Lung (tissue), 12 donors: Measurements from ENCODE around the gene TMEM240. TPM values are rescaled to one million over a fixed set of nuclear protein-coding genes. Genes with fewer than 3 reads are reported as not detected.
A peak's percentile ranks its signal among the peaks of the same experiment; 100 is the strongest.
"Not testable (repeated sequence)": the region's sequence is repeated elsewhere in the genome, so short reads cannot be mapped to it uniquely, and the experiment has no call there.

Source experiments
- ATAC-seq: fragments of 200-7000 bp; cut with Tn5 transposase; one replicate; pipeline ENCODE4 v1.9.1; 2020; ENCODE audit warnings: moderate number of reproducible peaks; ENCODE audit not compliant: insufficient read depth, low FRiP score
- DNase-seq, 3 donors: peaks; one replicate each; pipeline ENCODE4 v3.0.0-alpha.2; 2013 to 2017
- H3K27ac ChIP-seq, 2 donors: one replicate each; pipeline ENCODE4 v1.5.1; 2013; ENCODE audit warnings: mild to moderate bottlenecking in 2 of 2, moderate library complexity in 2 of 2, control low read depth in 1 of 2, inconsistent platforms in 1 of 2, low read depth in 1 of 2, low read length in 1 of 2
- H3K27me3 ChIP-seq, 3 donors: one replicate each; pipeline ENCODE4 v1.5.1; 2013; ENCODE audit warnings: low read length in 2 of 3; ENCODE audit not compliant: control insufficient read depth in 3 of 3, insufficient read depth in 3 of 3
- H3K36me3 ChIP-seq, 4 donors: one replicate each; pipeline ENCODE4 v1.5.1; 2013; ENCODE audit warnings: low read length in 4 of 4, mild to moderate bottlenecking in 1 of 4, moderate library complexity in 1 of 4; ENCODE audit not compliant: control insufficient read depth in 4 of 4, insufficient read depth in 4 of 4
- H3K4me1 ChIP-seq, 5 donors: one replicate each; pipeline ENCODE4 v1.5.1; 2013; ENCODE audit warnings: low read length in 5 of 5, mild to moderate bottlenecking in 2 of 5, moderate library complexity in 1 of 5; ENCODE audit not compliant: control insufficient read depth in 5 of 5, insufficient read depth in 5 of 5
- H3K4me3 ChIP-seq: one replicate; pipeline ENCODE4 v1.5.1; 2013; ENCODE audit warnings: mild to moderate bottlenecking, control low read depth, moderate library complexity
- H3K9ac ChIP-seq, 2 donors: one replicate each; pipeline ENCODE4 v1.5.1; 2013; ENCODE audit warnings: low read length in 2 of 2, control low read depth in 1 of 2; ENCODE audit not compliant: insufficient read depth in 1 of 2
- H3K9me3 ChIP-seq, 4 donors: one replicate each; pipeline ENCODE4 v1.5.1; 2013; ENCODE audit warnings: low read length in 3 of 4, mild to moderate bottlenecking in 1 of 4, moderate library complexity in 1 of 4; ENCODE audit not compliant: control insufficient read depth in 4 of 4, insufficient read depth in 3 of 4
- WGBS, 2 donors: extraction: QIAGEN DNeasy Blood & Tissue Kit; methylation state at CpG; one replicate each; pipeline ENCODE4 v1.1.7; 2013; 5-methylcytosine and 5-hydroxymethylcytosine counted together
- polyA plus RNA-seq, 2 donors: library from polyadenylated mRNA; stranded (reverse); fragments of 200-250 nt; gene quantifications; one replicate each; pipeline ENCODE4 v1.2.1, GENCODE V29; 2013
- total RNA-seq, 2 donors: library from RNA; depleted of rRNA in 1 of 2; stranded (reverse); fragments of >200 nt in 1 of 2; gene quantifications; one replicate each; pipeline ENCODE4 v1.2.1, GENCODE V29; 2014 to 2021
- TF ChIP-seq, protein P1 (sequence below): IDR thresholded peaks from 2 replicates; pipeline ENCODE4 v1.5.1; 2012; ENCODE audit warnings: mild to moderate bottlenecking; ENCODE audit errors: control extremely low read depth, extremely low read depth
- donor health status: control.
- donor health status: control.
- donor health status: Bipolar disorder and iron deficiency.
- donor health status: healthy.
- donor health status: DM: yes; HTN: yes; CAD: no.

The TMEM240 gene
- total and polyA plus RNA-seq, 4 donors: 2.3 to 4.2 (median 3.1) TPM

- Histone ChIP-seq H3K27ac (no peak overlapping the region), H3K36me3 (no peaks in the 10 kb centered on the region), H3K4me1 (peaks cover 2 to 6% (median 3%) of the 10 kb centered on the region in 5 donors), H3K9ac (no peak overlapping the region), H3K4me3 (no peak overlapping the region), H3K27me3 (no peaks in the 10 kb centered on the region), H3K9me3 (no peaks in the 10 kb centered on the region)
- TF ChIP-seq, protein P1, sequence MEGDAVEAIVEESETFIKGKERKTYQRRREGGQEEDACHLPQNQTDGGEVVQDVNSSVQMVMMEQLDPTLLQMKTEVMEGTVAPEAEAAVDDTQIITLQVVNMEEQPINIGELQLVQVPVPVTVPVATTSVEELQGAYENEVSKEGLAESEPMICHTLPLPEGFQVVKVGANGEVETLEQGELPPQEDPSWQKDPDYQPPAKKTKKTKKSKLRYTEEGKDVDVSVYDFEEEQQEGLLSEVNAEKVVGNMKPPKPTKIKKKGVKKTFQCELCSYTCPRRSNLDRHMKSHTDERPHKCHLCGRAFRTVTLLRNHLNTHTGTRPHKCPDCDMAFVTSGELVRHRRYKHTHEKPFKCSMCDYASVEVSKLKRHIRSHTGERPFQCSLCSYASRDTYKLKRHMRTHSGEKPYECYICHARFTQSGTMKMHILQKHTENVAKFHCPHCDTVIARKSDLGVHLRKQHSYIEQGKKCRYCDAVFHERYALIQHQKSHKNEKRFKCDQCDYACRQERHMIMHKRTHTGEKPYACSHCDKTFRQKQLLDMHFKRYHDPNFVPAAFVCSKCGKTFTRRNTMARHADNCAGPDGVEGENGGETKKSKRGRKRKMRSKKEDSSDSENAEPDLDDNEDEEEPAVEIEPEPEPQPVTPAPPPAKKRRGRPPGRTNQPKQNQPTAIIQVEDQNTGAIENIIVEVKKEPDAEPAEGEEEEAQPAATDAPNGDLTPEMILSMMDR: no peak
- DNase-seq (no peak), ATAC-seq (no peak)
- 91 to 96% methylated on average over 4 of the region's 4 CpGs for WGBS, 2 donors
Measured at GRCh38 chr1:1507305-1507704, 33.1 kb downstream of the TMEM240 start.

DNA sequence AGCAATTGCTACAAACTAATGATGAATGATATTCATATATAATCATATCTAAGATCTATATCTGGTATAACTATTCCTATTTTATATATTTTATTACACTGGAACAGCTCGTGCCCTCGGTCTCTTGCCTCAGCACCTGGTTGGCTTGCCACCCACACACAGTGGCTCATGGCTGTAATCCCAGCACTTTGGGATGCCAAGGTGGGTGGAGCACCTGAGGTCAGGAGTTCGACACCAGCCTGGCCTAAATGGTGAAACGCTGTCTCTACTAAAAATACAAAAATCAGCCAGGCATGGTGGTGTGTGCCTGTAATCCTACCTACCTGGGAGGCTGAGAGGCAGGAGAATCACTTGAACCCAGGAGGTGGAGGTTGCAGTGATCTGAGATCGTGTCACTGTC, 34.6 kb downstream of the TMEM240 start:
- not testable (repeated sequence) for H3K9ac ChIP-seq, H3K36me3 ChIP-seq, H3K27me3 ChIP-seq, H3K4me3 ChIP-seq, ATAC-seq, H3K9me3 ChIP-seq, DNase-seq, H3K4me1 ChIP-seq
- 77 to 89% methylated on average over 5 of the region's 5 CpGs for WGBS, 2 donors
- H3K27ac ChIP-seq: peak overlapping the region; percentile 25 to 74

DNA sequence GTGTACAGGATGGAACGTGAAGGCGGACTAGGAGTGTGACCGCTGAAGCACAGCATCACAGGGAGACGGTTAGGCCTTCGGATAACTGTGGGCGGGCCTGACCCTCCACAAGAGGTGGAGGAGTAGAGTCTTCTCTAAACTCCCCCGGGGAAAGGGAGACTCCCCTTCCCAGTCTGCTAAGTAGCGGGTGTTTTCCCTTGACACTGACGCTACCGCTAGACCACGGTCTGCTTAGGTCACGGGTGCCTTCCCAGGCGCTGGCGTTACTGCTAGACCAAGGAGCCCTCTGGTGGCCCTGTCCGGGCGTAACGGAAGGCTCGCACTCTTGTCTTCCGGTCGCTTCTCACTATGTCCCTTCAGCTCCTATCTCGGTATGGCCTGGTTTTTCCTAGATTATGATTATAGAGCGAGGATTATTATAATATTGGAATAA, 35.0 kb downstream of the TMEM240 start:
- DNase-seq (peak in 1 of 3 donors; percentile 41), ATAC-seq (peak; percentile 27)
- not testable (repeated sequence) for H3K27me3 ChIP-seq, H3K36me3 ChIP-seq, H3K9ac ChIP-seq, H3K9me3 ChIP-seq, H3K4me3 ChIP-seq, H3K4me1 ChIP-seq
- WGBS, 2 donors: 16 to 19% methylated on average over 12 to 16 of the region's 22 CpGs
- peak overlapping the region; percentile 42 to 80 for H3K27ac ChIP-seq

DNA sequence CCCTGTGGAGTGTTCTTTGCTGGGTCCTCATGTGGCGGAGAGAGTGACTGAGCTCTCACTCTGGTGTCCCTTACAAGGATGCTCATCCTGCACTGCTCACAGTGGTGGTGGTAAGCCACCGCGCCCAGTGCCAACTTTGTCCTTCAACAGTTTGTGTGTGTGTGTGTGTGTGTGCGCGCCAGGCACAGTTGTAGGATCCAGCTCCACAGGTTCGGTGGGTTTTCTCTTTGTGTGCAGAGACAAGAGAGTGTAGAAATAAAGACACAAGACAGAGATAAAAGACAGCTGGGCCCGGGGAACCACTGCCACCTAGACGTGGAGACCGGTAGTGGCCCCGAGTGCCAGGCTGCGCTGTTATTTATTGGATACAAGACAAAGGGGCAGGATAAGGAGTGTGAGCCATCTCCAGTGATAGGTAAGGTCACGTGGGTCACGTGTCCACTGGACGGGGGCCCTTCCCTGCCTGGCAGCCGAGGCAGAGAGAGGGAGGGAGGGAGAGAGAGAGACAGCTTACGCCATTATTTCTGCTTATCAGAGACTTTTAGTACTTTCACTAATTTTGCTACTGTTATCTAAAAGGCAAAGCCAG, 35.6 kb downstream of the TMEM240 start:
- H3K27me3 ChIP-seq, H3K4me1 ChIP-seq, H3K9ac ChIP-seq, H3K9me3 ChIP-seq, H3K4me3 ChIP-seq, ATAC-seq, H3K36me3 ChIP-seq: not testable (repeated sequence)
- WGBS, 2 donors: 34 to 38% methylated on average over 16 of the region's 16 CpGs
- TF ChIP-seq, protein P1: peak; percentile 17
- peak overlapping the region; percentile 42 to 80 for H3K27ac ChIP-seq
- DNase-seq: peak; percentile 65 to 68 (median 67)

- 91 to 94% methylated on average over 18 of the region's 18 CpGs for WGBS, 2 donors
- not testable (repeated sequence) for H3K27ac ChIP-seq, DNase-seq, H3K9me3 ChIP-seq, H3K4me3 ChIP-seq, H3K4me1 ChIP-seq, H3K27me3 ChIP-seq, H3K9ac ChIP-seq, ATAC-seq
- H3K36me3 ChIP-seq: peaks cover 12 to 30% (median 20%) of the 10 kb centered on the region in 4 donors
Measured at GRCh38 chr1:1495461-1495975, 44.9 kb downstream of the TMEM240 start.

DNA sequence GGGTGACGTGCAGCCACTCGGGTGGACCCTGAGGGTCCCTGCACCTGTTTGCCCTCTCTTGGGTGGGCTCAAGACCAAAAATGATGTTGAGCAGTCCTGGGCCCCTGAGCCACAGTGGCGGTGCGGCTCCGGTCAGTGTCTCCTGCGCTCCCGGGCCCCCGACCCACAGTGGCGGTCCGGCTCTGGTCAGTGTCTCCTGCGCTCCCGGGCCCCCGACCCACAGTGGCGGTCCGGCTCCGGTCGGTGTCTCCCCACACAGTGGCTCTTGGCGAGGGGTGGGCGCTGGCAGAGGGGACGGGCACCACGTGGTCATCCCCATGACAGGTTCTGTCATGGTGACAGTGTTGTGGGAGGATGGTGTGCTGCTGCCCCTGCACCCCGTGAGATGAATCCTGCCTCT, 46.1 kb downstream of the TMEM240 start:
- not testable (repeated sequence) for ATAC-seq, H3K27ac ChIP-seq, H3K4me1 ChIP-seq, H3K9ac ChIP-seq, H3K4me3 ChIP-seq, DNase-seq, H3K27me3 ChIP-seq, H3K9me3 ChIP-seq
- H3K36me3 ChIP-seq: peaks cover 12 to 40% (median 23%) of the 10 kb centered on the region in 4 donors
- WGBS, 2 donors: 97 to 98% methylated on average over 20 to 22 of the region's 22 CpGs
